WTC11 (cell line): ENCODE results near the gene CARM1. TPM values are rescaled to one million over a fixed set of nuclear protein-coding genes. Genes with fewer than 3 reads are reported as not detected.

Source experiments
- ATAC-seq: fragments of 200-7000 bp; cut with Tn5 transposase; 2 replicates; pipeline ENCODE4 v1.10.0; 2021; ENCODE audit warnings: mild to moderate bottlenecking, moderate library complexity
- CTCF ChIA-PET: fragments of 300-600 bp; sonication (Branson Sonifier 250); formaldehyde crosslinking; loops from one replicate; lab custom pipeline; 2021; ENCODE audit warnings: antibody characterized with exemption; lab: Charles Lee
- POLR2A ChIA-PET: fragments of 350-600 bp; sonication (Branson Sonifier 250); formaldehyde crosslinking; loops from one replicate; lab custom pipeline; 2021; ENCODE audit warnings: antibody characterized with exemption; lab: Charles Lee
- DNase-seq: peaks from one replicate; pipeline ENCODE4 v3.0.0; 2021; ENCODE audit warnings: low spot score
- H3K27ac Mint-ChIP-seq: 2 replicates; pipeline ENCODE4 v1.8.0; 2021; ENCODE audit warnings: mixed read lengths
- H3K27me3 Mint-ChIP-seq: 2 replicates; pipeline ENCODE4 v1.8.0; 2021; ENCODE audit warnings: low read depth, mild to moderate bottlenecking, moderate library complexity, mixed read lengths
- H3K36me3 Mint-ChIP-seq: 2 replicates; pipeline ENCODE4 v1.8.0; 2021; ENCODE audit warnings: mixed read lengths
- H3K4me1 Mint-ChIP-seq: 2 replicates; pipeline ENCODE4 v1.8.0; 2022; ENCODE audit warnings: mixed read lengths
- H3K4me3 Mint-ChIP-seq: 2 replicates; pipeline ENCODE4 v1.8.0; 2021; ENCODE audit warnings: mild to moderate bottlenecking, moderate library complexity, mixed read lengths
- H3K9me3 Mint-ChIP-seq: 2 replicates; pipeline ENCODE4 v1.8.0; 2021; ENCODE audit warnings: mixed read lengths
- ATF1 ChIP-seq: sonication (generic); formaldehyde crosslinking; IDR thresholded peaks from 2 replicates; pipeline ENCODE4 v1.8.1; 2023; ENCODE audit warnings: mild to moderate bottlenecking, moderate library complexity, missing genetic modification reagents
- CBFB ChIP-seq: sonication (generic); formaldehyde crosslinking; IDR thresholded peaks from 2 replicates; pipeline ENCODE4 v1.8.1; 2022; ENCODE audit warnings: mild to moderate bottlenecking, low read depth, missing genetic modification reagents
- E2F5 ChIP-seq: sonication (generic); formaldehyde crosslinking; IDR thresholded peaks from 2 replicates; pipeline ENCODE4 v1.8.1; 2022; ENCODE audit warnings: mild to moderate bottlenecking, moderate library complexity, missing genetic modification reagents
- EMX1 ChIP-seq: fragments of 250-450 bp; sonication (Bioruptor Pico); IDR thresholded peaks from 2 replicates; pipeline ENCODE4 v1.8.0; 2021; ENCODE audit warnings: mild to moderate bottlenecking
- ERG ChIP-seq: fragments of 250-450 bp; sonication (Bioruptor Pico); IDR thresholded peaks from 2 replicates; pipeline ENCODE4 v1.8.0; 2021; ENCODE audit warnings: mild to moderate bottlenecking
- ESRRA ChIP-seq: sonication (generic); formaldehyde crosslinking; IDR thresholded peaks from 2 replicates; pipeline ENCODE4 v1.8.1; 2022; ENCODE audit warnings: mild to moderate bottlenecking, missing genetic modification reagents, borderline replicate concordance
- ETV6 ChIP-seq: sonication (generic); formaldehyde crosslinking; IDR thresholded peaks from 2 replicates; pipeline ENCODE4 v1.8.1; 2022; ENCODE audit warnings: mild to moderate bottlenecking, missing genetic modification reagents
- FOXJ3 ChIP-seq: sonication (generic); formaldehyde crosslinking; IDR thresholded peaks from 2 replicates; pipeline ENCODE4 v1.9.0; 2021; ENCODE audit warnings: missing genetic modification reagents, mild to moderate bottlenecking, borderline replicate concordance
- FOXP1 ChIP-seq: sonication (generic); formaldehyde crosslinking; IDR thresholded peaks from 2 replicates; pipeline ENCODE4 v1.8.0; 2022; ENCODE audit warnings: missing genetic modification reagents, mild to moderate bottlenecking, moderate library complexity, borderline replicate concordance
- HMGA2 ChIP-seq: fragments of 250-450 bp; sonication (Bioruptor Pico); IDR thresholded peaks from 2 replicates; pipeline ENCODE4 v1.4.0; 2021; ENCODE audit warnings: mild to moderate bottlenecking, moderate library complexity
- JUN ChIP-seq: sonication (generic); formaldehyde crosslinking; IDR thresholded peaks from 2 replicates; pipeline ENCODE4 v1.8.0; 2023; ENCODE audit warnings: mild to moderate bottlenecking, missing genetic modification reagents
- KAT7 ChIP-seq: sonication (generic); formaldehyde crosslinking; IDR thresholded peaks from 2 replicates; pipeline ENCODE4 v1.8.1; 2023; ENCODE audit warnings: missing genetic modification reagents, mild to moderate bottlenecking, borderline replicate concordance
- RELA ChIP-seq: sonication (generic); formaldehyde crosslinking; IDR thresholded peaks from 2 replicates; pipeline ENCODE4 v1.8.1; 2022; ENCODE audit warnings: missing genetic modification reagents, mild to moderate bottlenecking, borderline replicate concordance
- SMAD4 ChIP-seq: sonication (generic); formaldehyde crosslinking; IDR thresholded peaks from 2 replicates; pipeline ENCODE4 v1.8.0; 2022; ENCODE audit warnings: mild to moderate bottlenecking, missing genetic modification reagents
- TCF7 ChIP-seq: sonication (generic); formaldehyde crosslinking; IDR thresholded peaks from 2 replicates; pipeline ENCODE4 v1.8.0; 2022; ENCODE audit warnings: mild to moderate bottlenecking, low read depth, missing genetic modification reagents, moderate library complexity
- ZMAT4 ChIP-seq: fragments of 250-450 bp; sonication (Bioruptor Pico); IDR thresholded peaks from 2 replicates; pipeline ENCODE4 v1.9.0; 2021; ENCODE audit warnings: mild to moderate bottlenecking
- ZNF121 ChIP-seq: sonication (generic); formaldehyde crosslinking; IDR thresholded peaks from 2 replicates; pipeline ENCODE4 v1.8.0; 2023; ENCODE audit warnings: missing genetic modification reagents
- ZNF317 ChIP-seq: sonication (generic); formaldehyde crosslinking; IDR thresholded peaks from 2 replicates; pipeline ENCODE4 v1.8.1; 2023; ENCODE audit warnings: low read depth, mild to moderate bottlenecking, moderate library complexity, missing genetic modification reagents, borderline replicate concordance
- ZNF423 ChIP-seq: fragments of 250-450 bp; sonication (Bioruptor Pico); IDR thresholded peaks from 2 replicates; pipeline ENCODE4 v2.1.2; 2022; ENCODE audit warnings: mild to moderate bottlenecking, moderate library complexity
- ZNF425 ChIP-seq: fragments of 250-450 bp; sonication (Bioruptor Pico); conservative IDR thresholded peaks from 2 replicates; pipeline ENCODE4 v1.9.0; 2021; ENCODE audit warnings: mild to moderate bottlenecking
- total RNA-seq: library from RNA; stranded (reverse); gene quantifications from 3 replicates; pipeline ENCODE4 v1.2.3, GENCODE V29; 2021
- TF ChIP-seq, protein P1 (sequence below): sonication (generic); formaldehyde crosslinking; IDR thresholded peaks from 2 replicates; pipeline ENCODE4 v1.8.0; 2022; ENCODE audit warnings: mild to moderate bottlenecking, missing genetic modification reagents
- TF ChIP-seq, protein P2 (sequence below): sonication (generic); formaldehyde crosslinking; IDR thresholded peaks from 2 replicates; pipeline ENCODE4 v1.8.1; 2023; ENCODE audit warnings: mild to moderate bottlenecking, missing genetic modification reagents, moderate library complexity
- TF ChIP-seq, protein P3 (sequence below): sonication (generic); formaldehyde crosslinking; IDR thresholded peaks from 2 replicates; pipeline ENCODE4 v1.8.1; 2023; ENCODE audit warnings: mild to moderate bottlenecking, missing genetic modification reagents
- TF ChIP-seq, protein P4 (sequence below): sonication (generic); formaldehyde crosslinking; IDR thresholded peaks from 2 replicates; pipeline ENCODE4 v1.8.0; 2023; ENCODE audit warnings: missing genetic modification reagents
- TF ChIP-seq, protein P5 (sequence below): sonication (generic); formaldehyde crosslinking; IDR thresholded peaks from 2 replicates; pipeline ENCODE4 v1.8.1; 2022; ENCODE audit warnings: low read depth, mild to moderate bottlenecking, moderate library complexity, missing genetic modification reagents, borderline replicate concordance

CARM1 gene
- total RNA-seq, 1 experiment from 2014 or later = 125 TPM

GRCh38 chr19:10946958-10947657 is 75.8 kb downstream of the CARM1 start (continued):
- no peak for TF ChIP-seq RELA
- no peak for TF ChIP-seq ZNF317 (CRISPR knock-in tag)
- no peak for TF ChIP-seq ZNF423 (CRISPR knock-in tag)
- TF ChIP-seq, protein P1, sequence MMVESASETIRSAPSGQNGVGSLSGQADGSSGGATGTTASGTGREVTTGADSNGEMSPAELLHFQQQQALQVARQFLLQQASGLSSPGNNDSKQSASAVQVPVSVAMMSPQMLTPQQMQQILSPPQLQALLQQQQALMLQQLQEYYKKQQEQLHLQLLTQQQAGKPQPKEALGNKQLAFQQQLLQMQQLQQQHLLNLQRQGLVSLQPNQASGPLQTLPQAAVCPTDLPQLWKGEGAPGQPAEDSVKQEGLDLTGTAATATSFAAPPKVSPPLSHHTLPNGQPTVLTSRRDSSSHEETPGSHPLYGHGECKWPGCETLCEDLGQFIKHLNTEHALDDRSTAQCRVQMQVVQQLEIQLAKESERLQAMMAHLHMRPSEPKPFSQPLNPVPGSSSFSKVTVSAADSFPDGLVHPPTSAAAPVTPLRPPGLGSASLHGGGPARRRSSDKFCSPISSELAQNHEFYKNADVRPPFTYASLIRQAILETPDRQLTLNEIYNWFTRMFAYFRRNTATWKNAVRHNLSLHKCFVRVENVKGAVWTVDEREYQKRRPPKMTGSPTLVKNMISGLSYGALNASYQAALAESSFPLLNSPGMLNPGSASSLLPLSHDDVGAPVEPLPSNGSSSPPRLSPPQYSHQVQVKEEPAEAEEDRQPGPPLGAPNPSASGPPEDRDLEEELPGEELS (CRISPR knock-in tag) = no peak
- TF ChIP-seq, protein P2, sequence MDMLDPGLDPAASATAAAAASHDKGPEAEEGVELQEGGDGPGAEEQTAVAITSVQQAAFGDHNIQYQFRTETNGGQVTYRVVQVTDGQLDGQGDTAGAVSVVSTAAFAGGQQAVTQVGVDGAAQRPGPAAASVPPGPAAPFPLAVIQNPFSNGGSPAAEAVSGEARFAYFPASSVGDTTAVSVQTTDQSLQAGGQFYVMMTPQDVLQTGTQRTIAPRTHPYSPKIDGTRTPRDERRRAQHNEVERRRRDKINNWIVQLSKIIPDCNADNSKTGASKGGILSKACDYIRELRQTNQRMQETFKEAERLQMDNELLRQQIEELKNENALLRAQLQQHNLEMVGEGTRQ (CRISPR knock-in tag) = no peak
- no peak for TF ChIP-seq KAT7 (CRISPR knock-in tag)
- TF ChIP-seq E2F5 = no peak
- no peak for TF ChIP-seq ATF1 (CRISPR knock-in tag)
- TF ChIP-seq ERG = no peak
- TF ChIP-seq, all 79 proteins: peak for 0

DNA sequence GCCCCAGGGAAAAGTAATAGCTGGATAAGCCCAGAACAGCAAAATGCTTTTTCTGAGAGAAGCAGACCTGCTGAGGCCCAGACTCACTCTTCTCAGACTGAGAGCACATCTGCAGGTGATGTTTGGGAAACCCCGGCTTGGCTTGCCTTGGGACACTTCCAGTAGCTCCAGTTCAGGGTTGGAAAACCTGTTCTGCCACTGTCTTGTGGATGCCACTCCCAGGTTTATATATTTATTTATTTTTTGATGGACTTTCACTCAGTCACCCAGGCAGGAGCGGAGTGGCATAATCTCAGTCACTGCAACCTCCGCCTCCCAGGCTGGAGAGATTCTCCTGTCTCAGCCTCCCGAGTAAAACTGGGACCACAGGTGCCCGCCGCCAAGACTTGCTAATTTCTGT is 81.5 kb downstream of the CARM1 start:
- Mint-ChIP-seq H3K9me3 (peaks cover 4% of the 10 kb centered on the region; the same call in 1 of the 2 replicates), H3K27ac (no peak overlapping the region), H3K4me3 (no peak overlapping the region), H3K36me3 (no peaks in the 10 kb centered on the region), H3K4me1 (no peaks in the 10 kb centered on the region), H3K27me3 (no peaks in the 10 kb centered on the region)
- ATAC-seq = no peak
- ChIA-PET CTCF (interaction anchor here (0.9 to 1.3 kb wide), 2 partner anchors 12 to 16 kb away, joined by 4 to 5 read pairs; no protein-coding TSS in a partner anchor), POLR2A (no interaction called here)
- no peak for DNase-seq
- no peak for TF ChIP-seq RELA
- no peak for TF ChIP-seq ESRRA (CRISPR knock-in tag)
- TF ChIP-seq CBFB = no peak
- TF ChIP-seq, protein P3, sequence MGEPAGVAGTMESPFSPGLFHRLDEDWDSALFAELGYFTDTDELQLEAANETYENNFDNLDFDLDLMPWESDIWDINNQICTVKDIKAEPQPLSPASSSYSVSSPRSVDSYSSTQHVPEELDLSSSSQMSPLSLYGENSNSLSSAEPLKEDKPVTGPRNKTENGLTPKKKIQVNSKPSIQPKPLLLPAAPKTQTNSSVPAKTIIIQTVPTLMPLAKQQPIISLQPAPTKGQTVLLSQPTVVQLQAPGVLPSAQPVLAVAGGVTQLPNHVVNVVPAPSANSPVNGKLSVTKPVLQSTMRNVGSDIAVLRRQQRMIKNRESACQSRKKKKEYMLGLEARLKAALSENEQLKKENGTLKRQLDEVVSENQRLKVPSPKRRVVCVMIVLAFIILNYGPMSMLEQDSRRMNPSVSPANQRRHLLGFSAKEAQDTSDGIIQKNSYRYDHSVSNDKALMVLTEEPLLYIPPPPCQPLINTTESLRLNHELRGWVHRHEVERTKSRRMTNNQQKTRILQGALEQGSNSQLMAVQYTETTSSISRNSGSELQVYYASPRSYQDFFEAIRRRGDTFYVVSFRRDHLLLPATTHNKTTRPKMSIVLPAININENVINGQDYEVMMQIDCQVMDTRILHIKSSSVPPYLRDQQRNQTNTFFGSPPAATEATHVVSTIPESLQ (CRISPR knock-in tag) = no peak
- TF ChIP-seq JUN (CRISPR knock-in tag) = no peak
- TF ChIP-seq ZNF425 = no peak
- TF ChIP-seq SMAD4 (CRISPR knock-in tag) = no peak
- TF ChIP-seq ZNF121 = no peak
- no peak for TF ChIP-seq TCF7 (CRISPR knock-in tag)
- TF ChIP-seq, protein P4, sequence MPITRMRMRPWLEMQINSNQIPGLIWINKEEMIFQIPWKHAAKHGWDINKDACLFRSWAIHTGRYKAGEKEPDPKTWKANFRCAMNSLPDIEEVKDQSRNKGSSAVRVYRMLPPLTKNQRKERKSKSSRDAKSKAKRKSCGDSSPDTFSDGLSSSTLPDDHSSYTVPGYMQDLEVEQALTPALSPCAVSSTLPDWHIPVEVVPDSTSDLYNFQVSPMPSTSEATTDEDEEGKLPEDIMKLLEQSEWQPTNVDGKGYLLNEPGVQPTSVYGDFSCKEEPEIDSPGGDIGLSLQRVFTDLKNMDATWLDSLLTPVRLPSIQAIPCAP = no peak
- no peak for TF ChIP-seq FOXJ3 (CRISPR knock-in tag)
- TF ChIP-seq HMGA2 (CRISPR knock-in tag) = no peak
- no peak for TF ChIP-seq EMX1 (CRISPR knock-in tag)
- no peak for TF ChIP-seq ETV6
- TF ChIP-seq, protein P5, sequence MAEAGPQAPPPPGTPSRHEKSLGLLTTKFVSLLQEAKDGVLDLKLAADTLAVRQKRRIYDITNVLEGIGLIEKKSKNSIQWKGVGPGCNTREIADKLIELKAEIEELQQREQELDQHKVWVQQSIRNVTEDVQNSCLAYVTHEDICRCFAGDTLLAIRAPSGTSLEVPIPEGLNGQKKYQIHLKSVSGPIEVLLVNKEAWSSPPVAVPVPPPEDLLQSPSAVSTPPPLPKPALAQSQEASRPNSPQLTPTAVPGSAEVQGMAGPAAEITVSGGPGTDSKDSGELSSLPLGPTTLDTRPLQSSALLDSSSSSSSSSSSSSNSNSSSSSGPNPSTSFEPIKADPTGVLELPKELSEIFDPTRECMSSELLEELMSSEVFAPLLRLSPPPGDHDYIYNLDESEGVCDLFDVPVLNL (CRISPR knock-in tag) = no peak
- no peak for TF ChIP-seq ZMAT4
- no peak for TF ChIP-seq FOXP1 (CRISPR knock-in tag)
